ENCODE data around the gene RAB4A.

The RAB4A gene

GRCh38 chr1:229349463-229350385 lies 78.8 kb downstream of the RAB4A start:
- ChIA-PET CTCF (interaction anchor here (0.9 to 1.1 kb wide), 2 partner anchors 24 to 122 kb away, joined by 3 read pairs; no protein-coding TSS in a partner anchor), POLR2A (no interaction called here)
- Histone ChIP-seq H3K36me3 (ENCODE audit: control insufficient read depth in 2 of 2, insufficient read depth in 1 of 2, low read length in 2 of 2) (no peaks in the 10 kb centered on the region), H3K4me3 (ENCODE audit: low read depth, low read length) (no peak overlapping the region), H3K27ac (ENCODE audit: extremely low read depth, low read depth, low read length) (no peak overlapping the region), H3K9me3 (ENCODE audit: control insufficient read depth, insufficient read depth, low read depth, low read length) (no peaks in the 10 kb centered on the region), H3K4me1 (ENCODE audit: control insufficient read depth, insufficient read depth, low read length) (no peaks in the 10 kb centered on the region)
- TF ChIP-seq ZNF580 (tag by site-specific recombination; IDR thresholded peaks at IDR 0.05): 0 out of 2 replicates have a peak, but pooled peaks have one; percentile 29
- TF ChIP-seq ZNF112 (tag by site-specific recombination; IDR thresholded peaks at IDR 0.05): no peak
- TF ChIP-seq ZNF664 (tag by site-specific recombination; IDR thresholded peaks at IDR 0.05): 0 out of 2 replicates have a peak, but pooled peaks have one; percentile 23

GRCh38 chr1:229352975-229353374 lies 82.1 kb downstream of the RAB4A start:
- POLR2A ChIA-PET: no interaction called here
- H3K36me3 ChIP-seq (ENCODE audit: control insufficient read depth in 2 of 2, insufficient read depth in 1 of 2, low read length in 2 of 2): no peaks in the 10 kb centered on the region
- TF ChIP-seq ZNF184 (tag by site-specific recombination; IDR thresholded peaks at IDR 0.05) (no peak), ZNF701 (tag by site-specific recombination; IDR thresholded peaks at IDR 0.05) (no peak), ZNF302 (tag by site-specific recombination; IDR thresholded peaks at IDR 0.05; ENCODE audit: low read depth) (no peak), GFI1B (tag by site-specific recombination; IDR thresholded peaks at IDR 0.05) (no peak), ZNF26 (tag by site-specific recombination; IDR thresholded peaks at IDR 0.05) (no peak), ZNF704 (tag by site-specific recombination; IDR thresholded peaks at IDR 0.05) (no peak), ZNF777 (tag by site-specific recombination; IDR thresholded peaks at IDR 0.05; ENCODE audit: borderline replicate concordance) (no peak), ZNF549 (tag by site-specific recombination; IDR thresholded peaks at IDR 0.05) (no peak), ZNF530 (tag by site-specific recombination; IDR thresholded peaks at IDR 0.05; ENCODE audit: low read depth) (no peak), HOXC10 (CRISPR knock-in tag; IDR thresholded peaks at IDR 0.05) (no peak), ZNF114 (tag by site-specific recombination; IDR thresholded peaks at IDR 0.05) (no peak), TRIM28 (IDR thresholded peaks at IDR 0.05; ENCODE audit: borderline replicate concordance, low read length) (no peak), KLF16 (tag by site-specific recombination; IDR thresholded peaks at IDR 0.05) (no peak), KLF7 (tag by site-specific recombination; IDR thresholded peaks at IDR 0.05; ENCODE audit: borderline replicate concordance) (no peak), ZNF501 (tag by site-specific recombination; IDR thresholded peaks at IDR 0.05) (no peak)
- H3K4me1 ChIP-seq (ENCODE audit: control insufficient read depth, insufficient read depth, low read length): no peaks in the 10 kb centered on the region
- no peak overlapping the region for H3K4me3 ChIP-seq (ENCODE audit: low read depth, low read length)
- no peaks in the 10 kb centered on the region for H3K9me3 ChIP-seq (ENCODE audit: control insufficient read depth, insufficient read depth, low read depth, low read length)
- CTCF ChIA-PET: no interaction called here
- no peak overlapping the region for H3K27ac ChIP-seq (ENCODE audit: extremely low read depth, low read depth, low read length)

GRCh38 chr1:229354226-229354625 lies 83.3 kb downstream of the RAB4A start:
- no peak overlapping the region for H3K27ac ChIP-seq (ENCODE audit: extremely low read depth, low read depth, low read length)
- H3K9me3 ChIP-seq (ENCODE audit: control insufficient read depth, insufficient read depth, low read depth, low read length): no peaks in the 10 kb centered on the region
- POLR2A ChIA-PET: interaction anchor here (1.4 kb wide), 1 partner anchor 11 kb away, joined by 3 read pairs; the partner anchor contains the start of gene CCSAP
- CTCF ChIA-PET: interaction anchor here (0.6 to 1.0 kb wide), 4 partner anchors 13 to 494 kb away, joined by 3 to 4 read pairs (median 4); no protein-coding TSS in a partner anchor
- H3K4me3 ChIP-seq (ENCODE audit: low read depth, low read length): no peak overlapping the region
- H3K36me3 ChIP-seq (ENCODE audit: control insufficient read depth in 2 of 2, insufficient read depth in 1 of 2, low read length in 2 of 2): no peaks in the 10 kb centered on the region
- H3K4me1 ChIP-seq (ENCODE audit: control insufficient read depth, insufficient read depth, low read length): no peaks in the 10 kb centered on the region
- no peak for TF ChIP-seq ZNF701 (tag by site-specific recombination; IDR thresholded peaks at IDR 0.05)
- peak; percentile 98 for TF ChIP-seq ZNF280D (tag by site-specific recombination; IDR thresholded peaks at IDR 0.05)
- no peak for TF ChIP-seq ZNF112 (tag by site-specific recombination; IDR thresholded peaks at IDR 0.05)
- TF ChIP-seq SETDB1 (IDR thresholded peaks at IDR 0.05; ENCODE audit: insufficient read length, low read length): peak; percentile 70

All from HEK293 (cell line).